ENCODE data around the gene WDFY4.
"Not testable (repeated sequence)": the region's sequence is repeated elsewhere in the genome, so short reads cannot be mapped to it uniquely, and the experiment has no call there.

The WDFY4 gene, protein sequence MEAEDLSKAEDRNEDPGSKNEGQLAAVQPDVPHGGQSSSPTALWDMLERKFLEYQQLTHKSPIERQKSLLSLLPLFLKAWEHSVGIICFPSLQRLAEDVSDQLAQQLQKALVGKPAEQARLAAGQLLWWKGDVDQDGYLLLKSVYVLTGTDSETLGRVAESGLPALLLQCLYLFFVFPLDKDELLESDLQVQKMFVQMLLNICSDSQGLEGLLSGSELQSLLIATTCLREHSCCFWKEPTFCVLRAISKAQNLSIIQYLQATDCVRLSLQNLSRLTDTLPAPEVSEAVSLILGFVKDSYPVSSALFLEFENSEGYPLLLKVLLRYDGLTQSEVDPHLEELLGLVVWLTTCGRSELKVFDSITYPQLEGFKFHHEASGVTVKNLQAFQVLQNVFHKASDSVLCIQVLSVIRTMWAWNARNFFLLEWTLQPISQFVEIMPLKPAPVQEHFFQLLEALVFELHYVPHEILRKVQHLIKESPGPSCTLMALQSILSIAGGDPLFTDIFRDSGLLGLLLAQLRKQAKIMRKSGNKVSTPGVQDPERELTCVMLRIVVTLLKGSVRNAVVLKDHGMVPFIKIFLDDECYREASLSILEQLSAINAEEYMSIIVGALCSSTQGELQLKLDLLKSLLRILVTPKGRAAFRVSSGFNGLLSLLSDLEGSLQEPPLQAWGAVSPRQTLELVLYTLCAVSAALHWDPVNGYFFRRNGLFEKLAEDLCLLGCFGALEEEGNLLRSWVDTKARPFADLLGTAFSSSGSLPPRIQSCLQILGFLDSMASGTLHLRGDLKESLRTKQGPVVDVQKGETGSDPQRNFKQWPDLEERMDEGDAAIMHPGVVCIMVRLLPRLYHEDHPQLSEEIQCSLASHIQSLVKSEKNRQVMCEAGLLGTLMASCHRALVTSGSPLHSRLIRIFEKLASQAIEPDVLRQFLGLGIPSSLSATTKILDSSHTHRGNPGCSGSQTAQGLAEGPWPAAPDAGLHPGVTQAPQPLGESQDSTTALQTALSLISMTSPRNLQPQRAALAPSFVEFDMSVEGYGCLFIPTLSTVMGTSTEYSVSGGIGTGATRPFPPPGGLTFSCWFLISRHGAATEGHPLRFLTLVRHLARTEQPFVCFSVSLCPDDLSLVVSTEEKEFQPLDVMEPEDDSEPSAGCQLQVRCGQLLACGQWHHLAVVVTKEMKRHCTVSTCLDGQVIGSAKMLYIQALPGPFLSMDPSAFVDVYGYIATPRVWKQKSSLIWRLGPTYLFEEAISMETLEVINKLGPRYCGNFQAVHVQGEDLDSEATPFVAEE (N-terminal part only)

DNA sequence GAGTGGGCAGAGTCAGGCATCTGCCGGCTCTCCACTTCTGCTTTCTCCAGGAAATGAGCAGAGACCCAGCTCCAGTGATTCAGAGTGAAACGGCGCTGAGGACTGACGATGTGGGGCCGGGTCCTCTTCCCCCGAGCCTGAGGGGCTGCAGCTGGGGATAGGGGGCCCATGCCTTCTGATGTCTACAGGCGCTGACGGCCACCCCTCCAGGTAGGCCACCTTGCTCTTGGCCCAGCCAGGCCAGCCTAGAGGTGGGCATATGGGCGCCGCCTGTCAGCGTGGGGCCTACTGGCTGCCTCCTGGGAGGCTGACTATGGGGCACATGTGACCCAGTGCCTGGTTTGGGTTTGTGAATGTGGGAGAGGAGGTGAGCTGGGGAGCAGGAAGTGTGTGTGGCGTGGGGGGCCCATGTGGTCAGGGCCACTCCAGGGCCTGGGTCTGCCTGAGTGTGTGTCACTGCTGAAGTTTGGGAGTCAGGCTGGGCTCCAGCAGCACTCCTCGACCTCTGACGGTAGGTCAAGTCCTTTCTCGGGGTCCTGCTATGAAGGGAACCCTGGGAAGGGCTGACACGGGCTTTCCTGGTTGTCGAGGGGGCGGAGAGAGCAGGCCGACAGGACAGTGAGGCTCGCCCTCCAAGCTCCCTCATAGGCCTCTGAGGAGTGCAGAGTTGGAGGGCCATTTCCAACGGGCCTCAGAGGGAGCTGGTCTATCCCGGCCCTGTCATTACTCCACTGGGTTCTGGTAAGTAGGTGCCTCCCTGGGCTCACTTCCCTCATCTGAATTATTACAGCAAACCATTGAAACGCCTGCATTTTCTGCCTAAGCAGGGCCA is at the start of gene WDFY4:
Gene WDFY4 (plus strand): TSS at position 82 of the 832 bp plus-strand sequence. CDS start 24,860 bp downstream, outside the sequence.
- DNase-seq, result no peak

DNA sequence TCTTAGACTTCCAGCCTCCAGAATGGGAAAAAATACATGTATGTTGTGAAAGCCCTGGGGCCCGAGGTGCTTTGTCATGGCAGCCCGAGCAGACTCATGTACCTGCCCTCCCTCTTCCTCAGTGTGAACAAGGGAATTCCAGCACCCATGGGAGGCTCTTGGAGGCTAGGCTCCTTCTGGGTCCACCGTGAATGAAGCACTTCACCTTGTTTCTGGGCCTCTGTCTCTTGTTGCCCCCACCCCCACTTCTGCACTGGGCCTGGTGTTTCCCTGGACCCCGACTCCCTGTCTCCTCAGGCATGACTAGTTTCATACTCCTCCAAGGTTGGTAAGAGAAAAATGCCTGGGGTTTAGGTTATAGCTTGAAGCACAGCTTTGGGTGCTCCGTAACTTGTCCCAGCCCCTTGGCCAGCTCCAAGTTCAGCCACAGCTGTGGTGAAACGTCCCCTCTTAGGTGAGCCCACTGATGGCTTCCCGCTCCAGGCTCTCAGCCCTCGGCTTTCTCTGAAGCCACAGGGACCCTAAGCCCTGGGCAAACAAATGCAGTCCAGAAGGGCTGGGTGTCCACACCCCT is 49.6 kb upstream of the WDFY4 start:
- no peak for DNase-seq

DNA sequence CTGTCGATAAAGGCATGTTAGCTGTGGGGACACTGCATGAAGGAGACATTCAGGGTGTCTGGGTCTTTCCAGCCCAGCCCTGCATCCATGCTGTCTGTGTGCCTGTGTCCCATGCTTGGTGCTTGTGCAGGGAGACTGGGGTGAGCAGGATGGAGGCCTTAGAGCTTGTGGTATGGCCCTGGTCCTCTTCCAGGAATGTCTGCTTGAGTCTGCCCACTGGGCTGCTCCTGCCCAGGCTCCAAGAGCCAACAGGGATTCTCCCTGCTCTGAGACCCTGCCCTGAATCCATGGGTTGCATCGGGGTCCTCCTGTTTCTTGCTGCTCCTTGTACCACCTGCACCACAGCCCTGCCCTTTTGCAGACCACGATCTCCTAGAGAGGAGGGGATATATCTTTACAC is 48.4 kb upstream of the WDFY4 start:
- DNase-seq, result no peak

GRCh38 chr10:48636901-48637300 is 47.8 kb upstream of the WDFY4 start:
- DNase-seq, result no peak

GRCh38 chr10:48638158-48638557 is 46.5 kb upstream of the WDFY4 start:
- no peak for DNase-seq

GRCh38 chr10:48638739-48639527 is 45.7 kb upstream of the WDFY4 start:
- DNase-seq, result no peak

DNA sequence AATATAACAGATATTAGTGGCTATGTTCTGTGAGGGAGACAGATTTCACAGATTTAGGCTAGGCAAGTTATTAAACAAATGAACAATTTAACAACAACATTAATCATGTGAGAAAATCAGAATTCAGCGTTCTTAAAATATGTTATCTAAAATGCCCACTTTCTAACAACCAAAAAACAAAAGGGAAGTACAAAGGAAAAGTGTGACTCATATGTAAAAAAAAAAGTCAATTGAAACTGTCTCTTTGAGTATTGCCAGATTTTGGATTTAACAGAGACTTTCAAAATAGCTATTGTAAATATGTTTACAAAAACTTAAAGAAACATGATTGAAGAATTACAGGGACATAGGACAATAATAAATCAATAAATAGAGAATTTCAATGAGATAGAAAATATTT is 45.0 kb upstream of the WDFY4 start:
- no peak for DNase-seq

GRCh38 chr10:48640326-48640725 is 44.3 kb upstream of the WDFY4 start:
- no peak for DNase-seq

DNA sequence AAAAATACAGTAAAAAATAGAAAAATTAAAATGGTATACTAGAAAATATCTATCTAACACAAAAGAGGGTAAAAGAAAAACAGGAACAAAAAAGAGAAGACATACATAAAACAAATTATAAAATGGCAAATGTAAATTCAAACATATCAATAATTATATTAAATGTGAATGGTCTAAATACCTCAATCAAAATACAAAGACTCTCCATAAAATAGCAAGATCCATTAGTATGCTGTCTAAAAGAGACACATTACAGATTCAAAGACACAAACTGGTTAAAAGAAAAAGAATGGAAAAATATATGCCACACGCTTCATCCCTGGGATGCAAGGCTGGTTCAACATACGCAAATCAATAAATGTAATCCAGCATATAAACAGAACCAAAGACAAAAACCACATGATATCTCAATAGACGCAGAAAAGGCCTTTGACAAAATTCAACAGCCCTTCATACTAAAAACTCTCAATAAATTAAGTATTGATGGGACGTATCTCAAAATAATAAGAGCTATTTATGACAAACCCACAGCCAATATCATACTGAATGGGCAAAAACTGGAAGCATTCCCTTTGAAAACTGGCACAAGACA is 43.5 kb upstream of the WDFY4 start:
- DNase-seq, result not testable (repeated sequence)

DNA sequence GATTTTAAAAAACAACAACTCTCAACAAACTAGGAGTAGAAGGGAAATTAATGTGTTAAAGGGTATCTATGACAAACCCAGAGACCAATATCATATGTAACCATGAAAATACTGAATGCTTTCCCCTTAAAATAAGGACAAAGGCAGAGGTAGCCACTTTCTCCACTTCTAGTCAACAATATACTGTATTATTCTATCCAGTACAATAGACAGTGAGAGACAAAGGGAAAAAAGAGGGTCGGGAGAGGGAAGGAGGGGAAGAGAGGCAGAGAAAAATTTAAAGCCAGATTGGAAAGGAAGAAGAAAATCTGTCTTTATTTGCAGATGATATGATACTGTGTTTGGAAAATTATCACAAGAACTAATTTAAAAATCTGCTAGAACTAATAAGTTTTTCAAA is 39.1 kb upstream of the WDFY4 start:
- no peak for DNase-seq

DNA sequence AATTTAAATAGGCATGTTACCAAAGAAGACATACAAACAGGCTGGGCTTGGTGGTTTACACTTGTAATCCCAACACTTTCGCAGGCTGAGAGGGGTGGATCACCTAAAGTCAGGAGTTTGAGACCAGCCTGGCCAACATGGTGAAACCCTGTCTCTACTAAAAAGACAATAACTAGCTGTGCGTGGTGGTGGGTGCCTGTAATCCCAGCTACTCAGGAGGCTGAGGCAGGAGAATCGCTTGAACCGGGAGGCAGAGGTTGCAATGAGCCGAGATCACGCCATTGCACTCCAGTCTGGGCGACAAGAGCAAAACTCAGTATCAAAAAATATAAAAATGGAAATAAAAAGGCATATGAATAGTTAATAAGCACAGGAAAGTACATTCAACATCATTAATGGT is 37.6 kb upstream of the WDFY4 start:
- DNase-seq, result not testable (repeated sequence)

DNA sequence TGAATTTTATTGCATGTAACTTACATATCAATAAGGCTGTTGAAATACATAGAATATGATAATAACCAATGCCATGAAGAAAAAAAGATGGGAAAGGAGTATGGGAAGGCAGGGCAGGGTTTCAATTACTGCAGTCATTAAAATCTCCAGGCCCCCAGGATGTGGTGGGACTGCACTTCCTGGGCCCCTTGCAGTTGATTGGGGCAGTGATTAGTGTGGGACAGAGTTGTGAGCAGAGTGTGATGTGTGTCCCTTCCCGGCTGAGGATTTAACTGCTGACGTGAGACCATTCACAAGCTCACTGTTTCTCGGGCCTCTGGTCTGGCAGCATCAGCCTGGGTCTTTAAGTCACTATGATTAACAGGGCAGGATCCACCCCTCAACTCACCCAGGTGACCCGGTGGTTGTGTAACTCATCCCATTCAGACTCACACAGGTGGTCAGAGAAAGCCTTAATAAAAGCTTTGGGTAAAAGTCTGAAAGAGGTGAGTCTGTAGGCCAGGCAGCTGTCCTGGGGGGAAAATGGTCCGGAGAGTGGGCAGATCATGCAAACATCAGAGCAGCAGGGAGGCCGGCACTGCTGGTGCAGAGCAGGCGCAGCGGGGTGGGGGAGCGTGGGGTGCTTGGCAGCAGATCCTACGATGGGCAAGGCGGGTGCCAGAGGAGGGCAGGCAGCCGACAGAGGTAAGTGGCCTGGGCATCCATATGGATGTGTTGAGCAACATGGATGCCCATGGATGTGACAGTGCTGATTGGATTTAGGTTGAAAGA is 36.3 kb upstream of the WDFY4 start:
- DNase-seq, result no peak

DNA sequence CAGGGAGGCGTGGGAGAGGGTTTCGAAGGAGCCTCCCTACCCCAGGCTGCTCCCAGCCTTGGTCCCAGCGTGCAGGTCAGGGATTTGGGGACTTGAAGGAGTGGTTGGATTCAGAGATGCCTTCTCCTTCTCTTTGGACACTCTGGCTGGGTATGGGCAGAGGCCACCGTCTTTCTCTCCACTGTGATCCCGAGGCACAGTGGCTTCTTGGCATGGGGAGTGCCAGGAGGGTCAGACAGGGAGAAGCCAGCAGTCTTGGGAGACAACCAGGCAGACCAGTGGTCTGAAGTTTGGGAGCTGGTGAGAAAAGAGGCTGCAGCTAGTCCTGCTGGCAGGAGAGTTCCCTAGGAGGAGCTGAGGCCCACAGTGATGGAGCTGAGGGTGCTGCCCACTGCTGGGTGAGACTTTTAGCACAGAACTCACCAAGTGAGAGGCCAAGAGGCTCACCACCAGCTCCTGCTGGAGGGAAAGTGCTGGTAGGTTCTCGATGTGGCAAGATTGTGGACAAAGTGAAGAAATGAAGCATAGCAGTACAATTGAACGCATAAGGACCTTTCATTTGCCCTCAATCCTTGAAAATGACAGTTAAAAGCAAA is 35.2 kb upstream of the WDFY4 start:
- no peak for DNase-seq

GRCh38 chr10:48651293-48651692 is 33.4 kb upstream of the WDFY4 start:
- DNase-seq, result no peak

DNA sequence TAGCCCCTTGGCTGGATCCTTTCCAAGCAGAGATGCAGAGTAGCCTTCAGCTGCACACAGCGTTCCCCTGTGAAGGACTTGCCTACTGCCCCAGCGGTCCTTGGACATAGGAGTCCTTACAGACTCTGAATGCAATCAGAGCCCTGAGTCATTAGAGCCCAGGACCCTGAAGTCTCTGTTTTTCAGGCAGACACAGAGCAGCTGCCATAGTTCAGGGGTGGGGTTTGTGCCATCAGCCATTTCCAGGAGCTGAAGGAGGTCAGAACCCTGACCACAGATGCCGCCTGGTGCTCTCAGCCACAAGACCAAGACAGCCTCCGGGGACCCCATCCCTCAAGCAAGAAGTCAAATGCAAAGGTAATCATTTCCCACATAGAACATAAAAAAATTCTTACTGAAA is 32.8 kb upstream of the WDFY4 start:
- no peak for DNase-seq

DNA sequence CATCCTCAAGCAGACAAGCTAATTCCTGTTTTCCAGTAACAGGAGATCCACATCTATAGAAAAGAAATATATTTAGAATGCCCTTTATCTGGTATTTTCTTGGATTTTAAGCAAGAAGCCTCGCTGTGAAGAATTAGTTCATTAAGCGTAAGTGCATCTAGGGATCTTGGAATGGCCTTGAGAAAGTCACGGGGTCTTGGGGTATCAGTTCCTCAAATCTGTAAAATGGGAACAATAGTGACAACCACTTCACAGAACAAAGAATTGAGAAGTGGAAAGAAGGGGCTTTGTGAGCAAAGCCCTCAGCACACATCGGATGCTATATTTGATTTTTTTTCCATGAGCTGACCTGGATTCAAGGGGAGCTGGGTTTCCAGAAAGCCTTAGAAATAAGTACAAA is 32.3 kb upstream of the WDFY4 start:
- no peak for DNase-seq

GRCh38 chr10:48653347-48653746 is 31.3 kb upstream of the WDFY4 start:
- DNase-seq, result no peak

GRCh38 chr10:48653944-48654698 is 30.6 kb upstream of the WDFY4 start:
- DNase-seq, result no peak

Measured in stimulated activated CD4-positive, alpha-beta T cell treated with anti-CD3 and anti-CD28 coated beads, Interleukin-2, amount 100 ng/mL, for 48 hours (primary cell).